Heart right ventricle (tissue), 16 donors: ENCODE measurements around the gene SKIDA1. TPM values are rescaled to one million over a fixed set of nuclear protein-coding genes. Genes with fewer than 3 reads are reported as not detected.
A peak's percentile ranks its signal among the peaks of the same experiment; 100 is the strongest.

Source experiments
- ATAC-seq, 8 donors: fragments of 200-7000 bp; cut with Tn5 transposase; one replicate each; pipeline ENCODE4 v1.9.1; 2020; ENCODE audit warnings: mild to moderate bottlenecking in 8 of 8, moderate library complexity in 8 of 8, moderate number of reproducible peaks in 1 of 8
- DNase-seq, 2 donors: peaks; one replicate each; pipeline ENCODE4 v3.0.0-alpha.2; 2020
- H3K27ac ChIP-seq, 10 donors: fragments of 200-600 bp; sonication (generic) in 2 of 10; one replicate each; pipeline versions ENCODE4 v1.5.0 to v1.8.0; 2020 to 2022; ENCODE audit warnings: mild to moderate bottlenecking in 3 of 10
- H3K27me3 ChIP-seq, 7 donors: fragments of 200-600 bp; one replicate each; pipeline ENCODE4 v1.8.0; 2021 to 2022; ENCODE audit warnings: mild to moderate bottlenecking in 2 of 7
- H3K36me3 ChIP-seq, 9 donors: fragments of 200-600 bp; sonication (generic) in 1 of 9; one replicate each; pipeline versions ENCODE4 v1.5.0 to v1.8.0; 2020 to 2022; ENCODE audit warnings: mild to moderate bottlenecking in 2 of 9
- H3K4me1 ChIP-seq, 9 donors: fragments of 200-600 bp; sonication (generic) in 1 of 9; one replicate each; pipeline versions ENCODE4 v1.5.0 to v1.8.0; 2020 to 2022; ENCODE audit warnings: mild to moderate bottlenecking in 4 of 9
- H3K4me3 ChIP-seq, 10 donors: fragments of 200-600 bp; sonication (generic) in 2 of 10; one replicate each; pipeline versions ENCODE4 v1.5.0 to v1.8.0; 2020 to 2022; ENCODE audit warnings: mild to moderate bottlenecking in 7 of 10, moderate library complexity in 2 of 10
- H3K9me3 ChIP-seq, 11 donors: fragments of 200-600 bp in 10 of 11; sonication (generic) in 2 of 11; one replicate each; pipeline versions ENCODE4 v1.5.0 to v1.8.0; 2013 to 2022; ENCODE audit warnings: mild to moderate bottlenecking in 2 of 11, control low read depth in 1 of 11, moderate library complexity in 1 of 11
- CTCF ChIP-seq, 9 donors: fragments of 200-600 bp; sonication (generic) in 2 of 9; IDR thresholded peaks; one replicate each; pipeline versions ENCODE4 v1.5.0 to v1.8.0; 2021 to 2022; ENCODE audit warnings: antibody characterized with exemption in 9 of 9, mild to moderate bottlenecking in 5 of 9, moderate library complexity in 1 of 9
- WGBS, 2 donors: extraction: QIAGEN DNeasy Blood & Tissue Kit; methylation state at CpG; one replicate each; pipeline ENCODE4 v1.1.7; 2013; ENCODE audit warnings: inconsistent platforms in 1 of 2; 5-methylcytosine and 5-hydroxymethylcytosine counted together
- intact Hi-C, 10 donors: fragments of 100-400 bp; cut with DNase I; formaldehyde crosslinking; loops; one replicate each; pipeline versions ENCODE4 v1.11.1 to v1.14.2; 2022
- polyA plus RNA-seq, 2 donors: library from polyadenylated mRNA; stranded (reverse); fragments of 200-250 nt; gene quantifications; one replicate each; pipeline ENCODE4 v1.2.3, GENCODE V29; 2013
- total RNA-seq, 10 donors: library from RNA; stranded (reverse); fragmentation: NEBNext Ultra II Directional in 3 of 10; extraction: Animal tissue kit (Norgen Biotek cat#: 25700) in 3 of 10; gene quantifications; one replicate each; pipeline versions ENCODE4 v1.2.1 to v1.2.4, GENCODE V29; 2021 to 2023
- donor health status: Arrhythmogenic right ventricular cardiomyopathy.
- donor health status: ischemic (EF 13 %, LVEDD 7.1; RV severe dilation, severe dysfunction).
- donor health status: healthy with polysubstance abuse.
- donor health status: DM: no; HTN: yes; CAD: no.
- donor health status: DM: no; HTN: no; CAD: no.
- donor health status: ischemic (EF 25% LVEDD 6.9; RV normal size, moderate dysfunction).
- donor health status: ischemic (EF 25% LVEDD 5.7; RV mildly dilated, moderate dysfunction).
- donor health status: healthy.
- donor health status: DM: yes; HTN: yes; CAD: no.
- donor health status: Ischemic cardiomyopathy.
- donor health status: ischemic (EF 35%, LVEDD 5.7; RV mildly dilated, moderate dysfunction).
- donor health status: nonischemic (EF 11% LVEDD 7.7; RV severe dilation, severe dysfunction).
- donor health status: DM: yes; HTN: yes; CAD: no.
- donor health status: PGD.
- donor health status: ischemic (EF 29% LVEDD 5.4; RV normal size, mild dysfunction).
- donor health status: nonischemic (EF 23%, LVEDD 6.1; RV moderate dilation, normal function).

Gene SKIDA1
- total and polyA plus RNA-seq, 12 donors = 0.23 to 6.4 (median 2.6) TPM

- Histone ChIP-seq H3K27me3 (peaks cover 0 to 29% (median 0%) of the 10 kb centered on the region in 7 donors), H3K36me3 (no peaks in the 10 kb centered on the region), H3K27ac (peak overlapping the region in 6 of 10 donors; percentile 5 to 99 (median 98)), H3K9me3 (no peaks in the 10 kb centered on the region), H3K4me1 (peaks cover 0 to 58% (median 26%) of the 10 kb centered on the region in 9 donors), H3K4me3 (peak overlapping the region in 1 of 10 donors; percentile 82)
- ATAC-seq (no peak), DNase-seq (no peak)
- intact Hi-C loops = no loop called here
- WGBS, 2 donors = 31 to 44% methylated on average over 3 of the region's 3 CpGs
- TF ChIP-seq CTCF (IDR thresholded peaks at IDR 0.05) = no peak
These were observed 1.9 kb downstream of the SKIDA1 start for GRCh38 chr10:21523557-21524008.

- Histone ChIP-seq H3K27ac (peak overlapping the region in 1 of 10 donors; percentile 98), H3K36me3 (no peaks in the 10 kb centered on the region), H3K4me3 (no peak overlapping the region), H3K4me1 (peaks cover 0 to 62% (median 27%) of the 10 kb centered on the region in 9 donors), H3K27me3 (peaks cover 0 to 37% (median 0%) of the 10 kb centered on the region in 7 donors), H3K9me3 (no peaks in the 10 kb centered on the region)
- intact Hi-C loops = no loop called here
- TF ChIP-seq CTCF (IDR thresholded peaks at IDR 0.05) = no peak
- 76 to 80% methylated on average over 1 of the region's 1 CpG for WGBS, 2 donors
- DNase-seq = no peak
- no peak for ATAC-seq
These were observed 2.7 kb downstream of the SKIDA1 start for GRCh38 chr10:21522631-21523406.

GRCh38 chr10:21521751-21522533 is 3.5 kb downstream of the SKIDA1 start:
- TF ChIP-seq CTCF (IDR thresholded peaks at IDR 0.05) = no peak
- intact Hi-C loops = no loop called here
- Histone ChIP-seq H3K27ac (peak overlapping the region in 5 of 10 donors; percentile 80 to 93 (median 81)), H3K36me3 (no peaks in the 10 kb centered on the region), H3K4me3 (peak overlapping the region in 2 of 10 donors; percentile 1 to 7), H3K9me3 (no peaks in the 10 kb centered on the region), H3K27me3 (peaks cover 0 to 45% (median 0%) of the 10 kb centered on the region in 7 donors), H3K4me1 (peaks cover 0 to 64% (median 26%) of the 10 kb centered on the region in 9 donors)
- 73 to 76% methylated on average over 4 of the region's 4 CpGs for WGBS, 2 donors
- ATAC-seq = no peak
- DNase-seq = no peak

- Histone ChIP-seq H3K27ac (peak overlapping the region in 8 of 10 donors; percentile 76 to 93 (median 82)), H3K9me3 (no peaks in the 10 kb centered on the region), H3K4me1 (peaks cover 0 to 66% (median 29%) of the 10 kb centered on the region in 9 donors), H3K36me3 (no peaks in the 10 kb centered on the region), H3K27me3 (peaks cover 0 to 50% (median 0%) of the 10 kb centered on the region in 7 donors), H3K4me3 (peak overlapping the region in 2 of 10 donors; percentile 68)
- DNase-seq (no peak), ATAC-seq (no peak)
- WGBS, 2 donors = 54 to 68% methylated on average over 8 of the region's 8 CpGs
- no peak for TF ChIP-seq CTCF (IDR thresholded peaks at IDR 0.05)
- intact Hi-C loops = no loop called here
These were observed 4.5 kb downstream of the SKIDA1 start for GRCh38 chr10:21520949-21521348.
